ENCODE results near the gene CLMN.

Gene CLMN

GRCh38 chr14:95319312-95320077, at the start of gene CLMN:
CLMN (minus strand) TSS chr14:95319908; CDS start chr14:95319792, 116 bp downstream.
- peak; percentile 24 for DNase-seq (ENCODE audit: low spot score)

- no peak for DNase-seq (ENCODE audit: low spot score)
Measured at GRCh38 chr14:95365401-95365800, 45.7 kb upstream of the CLMN start.

GRCh38 chr14:95364481-95365209, 44.9 kb upstream of the CLMN start:
- no peak for DNase-seq (ENCODE audit: low spot score)

- DNase-seq (ENCODE audit: low spot score), result no peak
Measured at GRCh38 chr14:95363468-95363954, 43.8 kb upstream of the CLMN start.

- no peak for DNase-seq (ENCODE audit: low spot score)
Measured at GRCh38 chr14:95362138-95362494, 42.4 kb upstream of the CLMN start.

GRCh38 chr14:95361373-95362137, 41.8 kb upstream of the CLMN start:
- no peak for DNase-seq (ENCODE audit: low spot score)

GRCh38 chr14:95360828-95361227, 41.1 kb upstream of the CLMN start:
- DNase-seq (ENCODE audit: low spot score), result no peak

GRCh38 chr14:95359994-95360826, 40.5 kb upstream of the CLMN start:
- DNase-seq (ENCODE audit: low spot score), result no peak

- no peak for DNase-seq (ENCODE audit: low spot score)
Measured at GRCh38 chr14:95356245-95356869, 36.6 kb upstream of the CLMN start.

GRCh38 chr14:95355422-95355821, 35.7 kb upstream of the CLMN start:
- no peak for DNase-seq (ENCODE audit: low spot score)

GRCh38 chr14:95354834-95355233, 35.1 kb upstream of the CLMN start:
- DNase-seq (ENCODE audit: low spot score), result no peak

GRCh38 chr14:95353664-95354063, 34.0 kb upstream of the CLMN start:
- no peak for DNase-seq (ENCODE audit: low spot score)

- DNase-seq (ENCODE audit: low spot score), result no peak
Measured at GRCh38 chr14:95353007-95353406, 33.3 kb upstream of the CLMN start.

- DNase-seq (ENCODE audit: low spot score), result no peak
Measured at GRCh38 chr14:95352481-95352880, 32.8 kb upstream of the CLMN start.

- DNase-seq (ENCODE audit: low spot score), result no peak
Measured at GRCh38 chr14:95349241-95349640, 29.5 kb upstream of the CLMN start.

GRCh38 chr14:95348395-95349080, 28.8 kb upstream of the CLMN start:
- DNase-seq (ENCODE audit: low spot score), result no peak

- DNase-seq (ENCODE audit: low spot score), result no peak
Measured at GRCh38 chr14:95346820-95347219, 27.1 kb upstream of the CLMN start.

GRCh38 chr14:95346266-95346665, 26.6 kb upstream of the CLMN start:
- no peak for DNase-seq (ENCODE audit: low spot score)

GRCh38 chr14:95345032-95345431, 25.3 kb upstream of the CLMN start:
- no peak for DNase-seq (ENCODE audit: low spot score)

GRCh38 chr14:95344536-95344935, 24.8 kb upstream of the CLMN start:
- DNase-seq (ENCODE audit: low spot score), result no peak

GRCh38 chr14:95341564-95341963, 21.9 kb upstream of the CLMN start:
- DNase-seq (ENCODE audit: low spot score), result no peak

Measured in hepatic stellate cell (primary cell).